ENCODE data around the gene EFCAB10.
A peak's percentile ranks its signal among the peaks of the same experiment; 100 is the strongest.
"Not testable (repeated sequence)": the region's sequence is repeated elsewhere in the genome, so short reads cannot be mapped to it uniquely, and the experiment has no call there.

EFCAB10 gene

DNA sequence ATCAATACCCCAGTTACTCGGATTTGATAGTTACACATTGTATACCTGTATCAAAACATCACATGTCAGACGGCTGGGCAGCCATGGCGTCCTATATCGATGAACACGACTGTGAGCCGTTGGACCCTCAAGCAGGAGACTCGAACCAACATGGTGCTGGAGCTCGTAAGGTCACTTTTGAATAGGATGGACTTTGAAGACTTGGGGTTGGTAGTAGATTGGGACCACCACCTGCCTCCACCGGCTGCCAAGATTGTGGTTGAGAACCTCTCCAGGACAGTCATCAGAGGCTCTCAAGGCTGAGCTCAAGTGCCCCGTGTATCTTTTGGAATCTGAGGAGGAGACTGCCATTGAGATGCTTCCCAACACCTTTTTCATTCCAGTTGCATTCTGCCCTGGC lies 51.2 kb downstream of the EFCAB10 start:
- DNase-seq, result no peak

- DNase-seq, result not testable (repeated sequence)
Observed at GRCh38 chr7:105527737-105528136, 53.6 kb downstream of the EFCAB10 start.

- DNase-seq, result no peak
Observed at GRCh38 chr7:105524840-105525239, 56.5 kb downstream of the EFCAB10 start.

GRCh38 chr7:105524423-105524822 lies 56.9 kb downstream of the EFCAB10 start:
- not testable (repeated sequence) for DNase-seq

DNA sequence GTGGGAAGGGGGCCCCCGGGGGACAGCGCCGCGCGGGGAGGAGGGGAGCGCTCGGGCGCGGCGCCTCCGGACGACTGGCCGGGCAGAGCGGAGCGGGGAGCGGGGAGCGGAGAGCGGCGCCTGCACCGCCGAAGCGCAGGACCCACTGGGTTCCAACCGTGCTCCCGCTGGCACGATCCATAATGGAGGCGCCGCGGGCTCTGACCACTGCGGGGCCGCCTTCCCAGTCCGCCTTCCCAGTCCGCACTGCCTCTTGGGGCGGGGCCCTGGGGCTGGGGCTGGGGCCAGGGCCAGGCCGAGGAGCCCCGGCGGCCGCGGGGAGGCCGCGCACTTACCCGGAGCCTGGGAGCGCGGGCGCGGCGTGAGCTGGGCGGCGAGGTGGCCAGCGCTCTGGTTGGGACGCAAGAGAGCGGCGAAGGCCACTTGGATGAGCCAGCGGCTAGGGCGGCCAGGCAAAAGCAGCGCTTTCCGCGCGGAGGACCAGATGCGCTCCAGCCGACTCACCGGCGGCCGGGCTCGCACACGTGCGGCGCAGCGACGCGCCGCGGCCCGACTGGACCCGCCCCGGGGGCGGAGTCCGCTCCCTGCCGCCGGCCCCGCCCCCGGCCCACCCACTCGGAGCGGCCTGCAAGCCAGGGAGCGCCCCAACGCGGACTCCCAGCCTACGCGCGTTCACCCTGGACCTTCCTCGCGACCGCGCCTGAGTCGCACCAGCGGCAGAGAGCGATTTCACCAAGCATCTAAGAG lies 59.4 kb downstream of the EFCAB10 start, which contains the start of gene PUS7:
TSS of gene PUS7 (minus strand) at position 555 of the 747 bp plus-strand sequence. CDS start 13,759 bp downstream, outside the sequence.
- DNase-seq, result peak; percentile 72

DNA sequence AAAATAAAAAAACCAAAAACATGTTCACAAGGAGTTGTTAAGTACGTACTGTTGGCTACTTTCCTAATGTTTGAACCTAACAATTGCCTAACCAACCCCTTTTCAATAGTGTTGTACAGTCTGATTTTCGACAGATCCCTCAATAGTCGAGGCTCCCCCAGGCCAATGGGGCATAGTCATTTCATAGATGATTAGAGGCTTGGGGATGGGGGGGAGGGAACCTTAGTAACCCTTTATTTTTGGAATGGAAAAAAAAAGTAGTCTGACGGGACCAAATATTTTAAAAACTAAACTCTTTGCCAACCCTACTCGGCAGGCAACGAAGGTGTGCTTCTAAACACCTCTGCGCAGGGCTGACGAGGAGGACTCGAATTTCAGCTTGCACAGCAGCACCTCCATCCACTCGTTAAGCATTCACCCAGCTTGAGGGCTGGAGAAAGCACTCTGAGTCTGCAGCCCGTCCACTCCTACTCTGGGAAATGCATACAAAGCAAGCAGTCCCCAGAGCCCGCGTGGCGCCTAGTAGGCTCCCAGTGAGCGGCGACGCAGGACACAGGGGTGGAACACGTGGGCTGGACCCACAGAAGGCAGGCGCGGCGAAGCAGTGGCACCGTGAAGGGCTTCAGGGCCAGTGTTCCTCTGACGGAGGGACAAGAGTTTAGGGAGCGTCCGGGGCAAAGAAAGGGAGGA lies 60.1 kb downstream of the EFCAB10 start:
- DNase-seq, result no peak

GRCh38 chr7:105520620-105521019 lies 60.7 kb downstream of the EFCAB10 start:
- DNase-seq, result not testable (repeated sequence)

- no peak for DNase-seq
Observed at GRCh38 chr7:105519353-105519752, 61.9 kb downstream of the EFCAB10 start.

DNA sequence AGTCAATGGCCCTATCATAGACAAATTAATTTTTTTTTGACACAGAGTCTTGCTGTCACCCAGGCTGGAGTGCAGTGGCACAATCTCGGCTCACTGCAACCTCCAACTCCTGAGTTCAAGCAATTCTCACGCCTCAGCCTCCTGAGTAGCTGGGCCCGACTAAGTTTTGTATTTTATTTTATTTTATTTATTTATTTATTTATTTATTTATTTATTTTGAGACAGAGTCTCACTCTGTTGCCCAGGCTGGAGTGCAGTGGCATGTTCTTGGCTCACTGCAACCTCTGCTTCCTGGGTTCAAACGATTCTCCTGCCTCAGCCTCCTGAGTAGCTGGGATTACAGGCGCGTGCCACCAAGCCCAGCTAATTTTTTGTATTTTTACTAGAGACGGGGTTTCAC lies 65.7 kb downstream of the EFCAB10 start:
- not testable (repeated sequence) for DNase-seq
